ENCODE results near the gene MYCBPAP. TPM values are rescaled to one million over a fixed set of nuclear protein-coding genes. Genes with fewer than 3 reads are reported as not detected.

Gene MYCBPAP
- total and polyA plus RNA-seq, 3 donors from 2014 or later, result 75.9 to 315 (median 91.7) TPM

DNA sequence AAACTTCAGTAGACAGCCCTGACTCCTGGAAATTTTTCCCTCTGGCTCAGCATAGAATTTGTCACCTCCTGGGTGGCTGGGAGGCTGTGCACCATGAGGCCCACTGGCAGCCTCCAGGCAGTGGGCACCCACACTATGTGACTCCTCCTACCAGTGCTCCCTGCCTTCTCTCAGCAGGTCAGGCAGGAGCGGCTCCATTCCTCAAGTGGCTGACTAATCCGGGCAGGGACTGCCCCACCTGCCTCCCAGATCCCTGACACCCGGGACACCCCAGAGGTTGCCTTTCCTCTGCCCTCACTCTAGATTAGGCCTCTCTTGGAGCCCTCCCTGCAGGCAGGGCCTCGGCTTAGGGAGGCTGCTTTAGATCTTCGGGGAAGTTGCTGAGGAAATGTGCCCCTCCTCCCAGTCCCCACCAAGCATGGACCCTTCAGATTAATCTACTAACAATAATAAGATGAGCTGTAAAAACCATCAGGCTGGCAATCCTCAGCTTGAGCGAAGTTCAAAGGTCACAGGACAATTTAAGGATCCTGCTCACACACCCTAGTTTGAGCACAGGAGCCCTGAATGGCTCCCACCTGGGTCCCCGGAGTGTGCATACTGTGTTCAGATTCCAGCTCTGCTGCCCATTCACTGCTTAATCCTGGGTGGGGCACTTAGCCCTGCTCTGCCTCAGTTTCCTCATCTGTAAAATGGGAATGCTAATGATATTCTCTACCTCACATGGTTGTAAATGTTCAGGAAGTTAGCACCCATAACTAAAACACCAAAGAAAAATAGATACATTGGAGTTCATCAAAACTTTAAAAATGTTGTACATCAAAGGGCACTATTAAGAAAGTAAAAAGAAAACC is 10.0 kb upstream of the MYCBPAP start:
- no peak for TF ChIP-seq POLR2A (IDR thresholded peaks at IDR 0.05)
- Histone ChIP-seq H3K9me3 (no peaks in the 10 kb centered on the region), H3K27me3 (no peaks in the 10 kb centered on the region), H3K36me3 (ENCODE audit: low read depth, missing control alignments) (no peaks in the 10 kb centered on the region), H3K27ac (no peak overlapping the region), H3K4me1 (no peaks in the 10 kb centered on the region), H3K4me3 (no peak overlapping the region)
- WGBS, 2 donors, result 68 to 86% methylated on average over 6 to 7 of the region's 7 CpGs
- DNase-seq, result no peak
- intact Hi-C loops (cut with DNase I; ENCODE audit: low total_unique reads), result no loop called here

DNA sequence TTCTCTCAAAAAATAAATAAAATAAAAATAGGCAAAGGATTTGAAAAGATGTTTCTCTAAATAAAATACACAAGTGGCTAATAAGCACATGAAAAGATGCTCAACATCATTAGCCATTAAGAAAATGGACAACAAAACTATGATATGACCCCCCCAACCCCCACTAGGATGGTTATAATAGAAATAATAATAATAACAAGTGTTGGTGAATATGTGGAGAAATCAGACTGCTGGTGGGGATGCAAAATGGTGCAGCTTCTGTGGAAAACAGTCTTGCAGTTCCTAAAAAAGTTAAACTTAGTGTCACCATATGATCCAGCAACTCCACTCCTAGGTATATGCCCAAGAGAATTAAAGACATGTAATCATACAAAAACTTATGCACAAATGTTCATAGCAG is 9.0 kb upstream of the MYCBPAP start:
- Histone ChIP-seq H3K27me3 (no peaks in the 10 kb centered on the region), H3K36me3 (ENCODE audit: low read depth, missing control alignments) (no peaks in the 10 kb centered on the region), H3K9me3 (no peaks in the 10 kb centered on the region), H3K4me3 (no peak overlapping the region), H3K27ac (no peak overlapping the region), H3K4me1 (no peaks in the 10 kb centered on the region)
- TF ChIP-seq, protein P1, sequence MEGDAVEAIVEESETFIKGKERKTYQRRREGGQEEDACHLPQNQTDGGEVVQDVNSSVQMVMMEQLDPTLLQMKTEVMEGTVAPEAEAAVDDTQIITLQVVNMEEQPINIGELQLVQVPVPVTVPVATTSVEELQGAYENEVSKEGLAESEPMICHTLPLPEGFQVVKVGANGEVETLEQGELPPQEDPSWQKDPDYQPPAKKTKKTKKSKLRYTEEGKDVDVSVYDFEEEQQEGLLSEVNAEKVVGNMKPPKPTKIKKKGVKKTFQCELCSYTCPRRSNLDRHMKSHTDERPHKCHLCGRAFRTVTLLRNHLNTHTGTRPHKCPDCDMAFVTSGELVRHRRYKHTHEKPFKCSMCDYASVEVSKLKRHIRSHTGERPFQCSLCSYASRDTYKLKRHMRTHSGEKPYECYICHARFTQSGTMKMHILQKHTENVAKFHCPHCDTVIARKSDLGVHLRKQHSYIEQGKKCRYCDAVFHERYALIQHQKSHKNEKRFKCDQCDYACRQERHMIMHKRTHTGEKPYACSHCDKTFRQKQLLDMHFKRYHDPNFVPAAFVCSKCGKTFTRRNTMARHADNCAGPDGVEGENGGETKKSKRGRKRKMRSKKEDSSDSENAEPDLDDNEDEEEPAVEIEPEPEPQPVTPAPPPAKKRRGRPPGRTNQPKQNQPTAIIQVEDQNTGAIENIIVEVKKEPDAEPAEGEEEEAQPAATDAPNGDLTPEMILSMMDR (IDR thresholded peaks at IDR 0.05), result no peak
- no peak for TF ChIP-seq POLR2A (IDR thresholded peaks at IDR 0.05)
- DNase-seq, result no peak
- intact Hi-C loops (cut with DNase I; ENCODE audit: low total_unique reads), result no loop called here

DNA sequence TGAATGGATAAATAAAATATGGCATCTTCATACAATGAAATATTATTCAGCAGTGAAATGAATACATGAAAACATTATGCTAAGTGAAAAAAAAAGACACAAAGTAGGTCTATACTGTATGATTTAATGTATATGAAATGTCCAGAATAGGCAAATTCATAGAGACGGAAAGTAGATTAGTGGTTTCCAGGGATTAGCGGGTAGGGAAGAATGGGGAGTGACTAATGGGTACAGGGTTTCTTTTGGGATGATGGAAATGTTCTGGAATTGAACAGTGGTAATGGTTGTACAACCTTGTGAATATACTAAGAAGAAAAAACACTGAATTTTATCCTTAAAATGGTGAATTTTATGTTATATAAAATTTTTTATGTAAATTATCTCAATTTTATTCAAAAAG is 8.5 kb upstream of the MYCBPAP start:
- H3K27ac ChIP-seq, result no peak overlapping the region
- TF ChIP-seq, protein P1 (IDR thresholded peaks at IDR 0.05), result no peak
- no peak for TF ChIP-seq POLR2A (IDR thresholded peaks at IDR 0.05)
- H3K36me3 ChIP-seq (ENCODE audit: low read depth, missing control alignments), result no peaks in the 10 kb centered on the region
- H3K4me1 ChIP-seq, result no peaks in the 10 kb centered on the region
- H3K9me3 ChIP-seq, result no peaks in the 10 kb centered on the region
- 97% methylated on average over 2 of the region's 2 CpGs for WGBS, 2 donors
- intact Hi-C loops (cut with DNase I; ENCODE audit: low total_unique reads), result no loop called here
- no peaks in the 10 kb centered on the region for H3K27me3 ChIP-seq
- no peak for DNase-seq
- no peak overlapping the region for H3K4me3 ChIP-seq

DNA sequence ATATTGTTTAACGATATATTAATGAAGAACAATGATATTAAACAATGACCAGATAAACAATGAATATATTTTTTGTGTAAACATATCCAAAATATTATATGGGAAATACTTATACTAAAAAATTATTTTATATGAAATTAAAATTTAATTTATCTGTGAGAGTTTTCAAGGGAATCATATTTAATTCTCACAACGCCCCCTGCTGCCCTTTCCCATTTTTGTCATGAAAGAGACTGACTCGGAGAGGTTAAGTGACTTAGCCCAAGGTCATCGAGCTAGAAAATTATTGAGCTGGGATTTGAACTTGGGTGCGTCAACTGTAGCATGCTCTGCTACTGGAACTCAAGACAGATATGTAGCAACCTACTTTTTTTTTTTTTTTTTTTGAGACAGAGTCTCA is 7.2 kb upstream of the MYCBPAP start:
- Histone ChIP-seq H3K36me3 (ENCODE audit: low read depth, missing control alignments) (no peaks in the 10 kb centered on the region), H3K27ac (no peak overlapping the region), H3K4me3 (no peak overlapping the region), H3K4me1 (no peaks in the 10 kb centered on the region), H3K9me3 (no peaks in the 10 kb centered on the region), H3K27me3 (no peaks in the 10 kb centered on the region)
- TF ChIP-seq, protein P1 (IDR thresholded peaks at IDR 0.05), result peak in 2 of 3 experiments; percentile 5 to 16
- no peak for TF ChIP-seq POLR2A (IDR thresholded peaks at IDR 0.05)
- intact Hi-C loops (cut with DNase I; ENCODE audit: low total_unique reads), result no loop called here
- DNase-seq, result no peak
- WGBS, 2 donors, result 57 to 61% methylated on average over 5 of the region's 5 CpGs

DNA sequence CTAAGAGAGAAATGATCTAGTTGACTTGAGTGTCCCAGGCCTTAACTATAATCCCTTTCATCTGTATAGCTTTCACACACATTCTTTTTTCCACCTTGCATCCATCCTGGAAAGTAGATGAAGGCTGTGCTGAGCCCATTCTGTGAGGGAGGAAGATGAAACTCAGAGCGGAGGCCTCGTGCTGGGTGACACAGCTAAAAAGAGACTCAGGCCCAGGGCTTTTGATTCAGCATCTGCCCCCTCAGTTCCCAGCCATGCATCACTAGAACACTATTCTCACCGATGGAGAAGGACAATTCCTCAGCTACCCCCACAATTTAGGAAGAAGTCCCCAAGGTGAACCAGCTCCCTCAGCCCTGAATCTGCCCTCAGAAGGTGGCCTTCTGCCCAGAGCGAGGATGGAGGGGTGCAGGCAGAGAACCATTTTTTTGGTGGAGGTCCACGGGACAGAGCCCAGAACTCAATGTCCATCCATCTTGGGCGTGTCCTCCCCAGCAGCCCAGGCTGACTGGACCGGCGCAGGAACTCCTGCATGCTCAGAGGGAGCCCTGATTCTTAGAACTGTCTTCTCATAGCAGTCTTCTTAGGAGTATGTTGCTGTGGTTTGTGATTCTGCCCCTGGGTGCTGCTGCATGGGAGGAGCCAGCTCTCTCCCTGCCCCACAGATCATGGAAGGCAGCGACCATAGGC is 5.8 kb upstream of the MYCBPAP start:
- DNase-seq, result no peak
- H3K27me3 ChIP-seq, result no peaks in the 10 kb centered on the region
- no peak overlapping the region for H3K4me3 ChIP-seq
- TF ChIP-seq, protein P1 (IDR thresholded peaks at IDR 0.05), result no peak
- no peak for TF ChIP-seq POLR2A (IDR thresholded peaks at IDR 0.05)
- H3K4me1 ChIP-seq, result no peaks in the 10 kb centered on the region
- H3K9me3 ChIP-seq, result no peaks in the 10 kb centered on the region
- WGBS, 2 donors, result 84 to 95% methylated on average over 6 to 9 of the region's 9 CpGs
- intact Hi-C loops (cut with DNase I; ENCODE audit: low total_unique reads), result no loop called here
- H3K27ac ChIP-seq, result no peak overlapping the region
- H3K36me3 ChIP-seq (ENCODE audit: low read depth, missing control alignments), result no peaks in the 10 kb centered on the region

All from testis (tissue), 3 donors.